K562 (cell line): ENCODE data around the gene GNAZ. TPM values are rescaled to one million over a fixed set of nuclear protein-coding genes. Genes with fewer than 3 reads are reported as not detected.

Source experiments
- HDAC1 ChIP-seq, 2 experiments: fragments of 450-650 bp; IDR thresholded peaks; 2 replicates each; pipeline ENCODE4 v1.6.1; 2016 to 2017; ENCODE audit warnings: inconsistent platforms in 1 of 2, mild to moderate bottlenecking in 1 of 2, moderate library complexity in 1 of 2
- NELFE ChIP-seq: IDR thresholded peaks from 2 replicates; pipeline ENCODE4 v1.6.1; 2011; ENCODE audit warnings: mild to moderate bottlenecking; ENCODE audit not compliant: insufficient read depth, insufficient read length
- NEUROD1 ChIP-seq: fragments of 150-350 bp; IDR thresholded peaks from 2 replicates; pipeline ENCODE4 v1.6.1; 2014; ENCODE audit warnings: borderline replicate concordance, low read length, low read depth; ENCODE audit not compliant: partially characterized antibody
- PHF8 ChIP-seq: fragments of 200-600 bp; sonication (generic); IDR thresholded peaks from 2 replicates; pipeline ENCODE4 v1.6.1; 2012; ENCODE audit warnings: mixed run types, mild to moderate bottlenecking, inconsistent platforms, low read length, moderate library complexity, borderline replicate concordance
- PKNOX1 ChIP-seq: fragments of 450-650 bp; IDR thresholded peaks from 2 replicates; pipeline ENCODE4 v1.6.1; 2016
- RB1 ChIP-seq: fragments of 450-650 bp; IDR thresholded peaks from 2 replicates; pipeline ENCODE4 v1.6.1; 2017; ENCODE audit warnings: low read depth, mild to moderate bottlenecking
- SREBF1 ChIP-seq: fragments of 150-350 bp; IDR thresholded peaks from 2 replicates; pipeline ENCODE4 v1.6.1; 2014; ENCODE audit warnings: antibody characterized with exemption, low read depth, low read length, borderline replicate concordance
- STAT6 ChIP-seq: sonication (generic); formaldehyde crosslinking; IDR thresholded peaks from 2 replicates; pipeline ENCODE4 v1.8.1; 2023; ENCODE audit warnings: mild to moderate bottlenecking, missing genetic modification reagents
- TCF7L2 ChIP-seq: fragments of 150-350 bp; IDR thresholded peaks from 2 replicates; pipeline ENCODE4 v1.6.1; 2016; ENCODE audit warnings: low read depth, mild to moderate bottlenecking, low read length, moderate library complexity
- THRAP3 ChIP-seq: fragments of 450-650 bp; IDR thresholded peaks from 2 replicates; pipeline ENCODE4 v1.6.1; 2016; ENCODE audit warnings: mild to moderate bottlenecking, inconsistent platforms, borderline replicate concordance
- WHSC1 ChIP-seq: IDR thresholded peaks from one replicate; pipeline ENCODE4 v1.6.1; 2012; ENCODE audit warnings: low read length, control low read depth, inconsistent platforms
- XRCC4 ChIP-seq: IDR thresholded peaks from one replicate; pipeline ENCODE4 v1.6.1; 2011; ENCODE audit not compliant: insufficient read depth, insufficient read length; ENCODE audit errors: extremely low read depth
- YY1 ChIP-seq, 3 experiments: IDR thresholded peaks; 2 replicates each; pipeline ENCODE4 v1.6.1; 2011; ENCODE audit warnings: low read length in 2 of 3, mild to moderate bottlenecking in 2 of 3, moderate library complexity in 2 of 3, borderline replicate concordance in 1 of 3, control low read depth in 1 of 3, low read depth in 1 of 3; ENCODE audit not compliant: insufficient read depth in 3 of 3, insufficient replicate concordance in 2 of 3, control insufficient read depth in 1 of 3, insufficient read length in 1 of 3; ENCODE audit errors: extremely low read depth in 1 of 3
- ZFX ChIP-seq: sonication (generic); formaldehyde crosslinking; IDR thresholded peaks from 2 replicates; pipeline ENCODE4 v1.8.0; 2022; ENCODE audit warnings: mild to moderate bottlenecking, missing genetic modification reagents, moderate library complexity
- ZNF140 ChIP-seq: fragments of 250-450 bp; sonication (Bioruptor Pico); IDR thresholded peaks from 2 replicates; pipeline ENCODE4 v1.8.0; 2021; ENCODE audit warnings: moderate library complexity, mild to moderate bottlenecking, inconsistent platforms
- ZNF274 ChIP-seq: IDR thresholded peaks from 2 replicates; pipeline ENCODE4 v1.6.1; 2011; ENCODE audit warnings: low read depth, mild to moderate bottlenecking, low read length, moderate library complexity, borderline replicate concordance
- polyA plus RNA-seq, 8 experiments: library from polyadenylated mRNA; depleted of rRNA in 4 of 8; stranded (reverse) in 5 of 8; unstranded in 3 of 8; fragments of >200 nt; fragmentation: Nextera tagmentation in 2 of 8; fragmentation: Illumina TruSeq in 1 of 8; extraction: Ambion mirVana in 2 of 8; extraction: Trizol in 1 of 8; gene quantifications; 2 replicates each; pipeline versions ENCODE4 v1.2.1 to v1.2.3, GENCODE V29; 2011 to 2014; ENCODE audit warnings: inconsistent platforms in 1 of 8, missing spikeins in 1 of 8
- total RNA-seq, 7 experiments: library from RNA; depleted of rRNA in 6 of 7; stranded (reverse); fragments of >200 nt in 6 of 7; fragmentation: Illumina TruSeq in 2 of 7; extraction: Trizol in 2 of 7; gene quantifications; 2 replicates each; pipeline versions ENCODE4 v1.2.1 to v1.2.3, GENCODE V29; 2011 to 2021; ENCODE audit warnings: low replicate concordance in 1 of 7
- TF ChIP-seq, protein P1 (sequence below), 3 experiments: IDR thresholded peaks in 2 of 3; conservative IDR thresholded peaks in 1 of 3; 2 replicates each; pipeline ENCODE4 v1.5.1; 2011 to 2012; ENCODE audit warnings: low read length in 3 of 3, mild to moderate bottlenecking in 3 of 3, control low read depth in 2 of 3, improper control_type of control experiment in 1 of 3, inconsistent platforms in 1 of 3, low read depth in 1 of 3, mixed read lengths in 1 of 3, moderate library complexity in 1 of 3; ENCODE audit not compliant: insufficient read depth in 2 of 3
- TF ChIP-seq, protein P2 (sequence below): fragments of 450-650 bp; IDR thresholded peaks from one replicate; pipeline ENCODE4 v1.6.1; 2018; ENCODE audit warnings: mild to moderate bottlenecking, moderate library complexity; ENCODE audit not compliant: partially characterized antibody
- TF ChIP-seq, protein P3 (sequence below): sonication (generic); formaldehyde crosslinking; IDR thresholded peaks from 2 replicates; pipeline ENCODE4 v1.9.0; 2022; ENCODE audit warnings: mild to moderate bottlenecking, missing genetic modification reagents

The GNAZ gene
- total and polyA plus RNA-seq, 9 of the 15 experiments (the other 6 are each of a cell fraction or from before 2014, with no cell fraction given): 0.04 to 0.22 (median 0.13) TPM; not detected in 3

DNA sequence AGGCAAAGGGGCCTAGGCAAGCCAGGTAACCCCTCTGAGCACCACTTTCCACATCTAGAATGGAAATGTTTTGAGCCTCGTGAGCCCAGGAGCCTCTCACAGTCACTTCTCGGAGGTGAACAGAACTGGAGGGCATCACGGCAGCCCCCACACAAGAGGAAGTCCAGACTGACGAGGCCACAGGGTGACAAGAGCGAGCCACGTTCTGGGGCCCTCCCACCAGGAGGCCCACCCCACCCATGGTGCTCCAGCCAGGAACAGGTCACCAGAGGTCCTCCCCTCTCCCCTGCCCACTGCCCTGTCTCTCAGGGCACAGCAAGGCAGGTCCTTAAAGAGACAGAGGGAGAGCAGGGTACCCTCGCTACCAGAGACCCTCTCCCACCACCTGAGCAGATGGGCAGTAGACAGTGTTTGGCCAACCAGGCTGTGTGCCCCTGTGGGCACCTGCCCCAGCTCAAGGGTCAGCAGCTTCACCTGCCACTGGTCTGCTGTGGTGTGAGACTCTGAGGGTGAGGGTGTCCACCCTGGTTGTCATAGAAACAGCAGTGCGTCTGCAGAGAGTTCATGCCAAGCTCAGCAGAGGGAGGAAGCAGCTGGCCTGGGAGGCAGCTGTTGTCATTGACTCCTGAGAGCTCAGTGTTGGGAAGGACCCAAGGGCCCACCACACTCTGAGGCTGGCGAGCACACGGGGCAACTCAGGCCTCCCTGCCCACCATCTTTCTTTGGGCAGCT is 40.0 kb downstream of the GNAZ start (continued):
- TF ChIP-seq, protein P1, sequence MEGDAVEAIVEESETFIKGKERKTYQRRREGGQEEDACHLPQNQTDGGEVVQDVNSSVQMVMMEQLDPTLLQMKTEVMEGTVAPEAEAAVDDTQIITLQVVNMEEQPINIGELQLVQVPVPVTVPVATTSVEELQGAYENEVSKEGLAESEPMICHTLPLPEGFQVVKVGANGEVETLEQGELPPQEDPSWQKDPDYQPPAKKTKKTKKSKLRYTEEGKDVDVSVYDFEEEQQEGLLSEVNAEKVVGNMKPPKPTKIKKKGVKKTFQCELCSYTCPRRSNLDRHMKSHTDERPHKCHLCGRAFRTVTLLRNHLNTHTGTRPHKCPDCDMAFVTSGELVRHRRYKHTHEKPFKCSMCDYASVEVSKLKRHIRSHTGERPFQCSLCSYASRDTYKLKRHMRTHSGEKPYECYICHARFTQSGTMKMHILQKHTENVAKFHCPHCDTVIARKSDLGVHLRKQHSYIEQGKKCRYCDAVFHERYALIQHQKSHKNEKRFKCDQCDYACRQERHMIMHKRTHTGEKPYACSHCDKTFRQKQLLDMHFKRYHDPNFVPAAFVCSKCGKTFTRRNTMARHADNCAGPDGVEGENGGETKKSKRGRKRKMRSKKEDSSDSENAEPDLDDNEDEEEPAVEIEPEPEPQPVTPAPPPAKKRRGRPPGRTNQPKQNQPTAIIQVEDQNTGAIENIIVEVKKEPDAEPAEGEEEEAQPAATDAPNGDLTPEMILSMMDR (IDR thresholded peaks at IDR 0.05 in 2 of 3, conservative IDR thresholded peaks at IDR 0.05 in 1 of 3; ENCODE audit: insufficient read depth in 2 of 3, low read depth in 1 of 3, low read length in 3 of 3): no peak
- TF ChIP-seq ZNF274 (no peak), ZFX (CRISPR knock-in tag) (no peak), PHF8 (no peak), STAT6 (CRISPR knock-in tag) (peak; percentile 80; the same call in 1 of the 2 replicates), HDAC1 (IDR thresholded peaks at IDR 0.05) (no peak), WHSC1 (no peak), ZNF140 (CRISPR knock-in tag) (no peak), SREBF1 (no peak), TCF7L2 (no peak; the same call in 1 of the 2 replicates), XRCC4 (no peak), PKNOX1 (no peak), NEUROD1 (peak; percentile 9), THRAP3 (no peak), NELFE (no peak), RB1 (no peak), YY1 (IDR thresholded peaks at IDR 0.05; ENCODE audit: borderline replicate concordance in 1 of 3, control insufficient read depth in 1 of 3, extremely low read depth in 1 of 3, insufficient read depth in 3 of 3, insufficient read length in 1 of 3, insufficient replicate concordance in 2 of 3, low read depth in 1 of 3, low read length in 2 of 3) (peak in 1 of 3 experiments; percentile 6)
- TF ChIP-seq, protein P2, sequence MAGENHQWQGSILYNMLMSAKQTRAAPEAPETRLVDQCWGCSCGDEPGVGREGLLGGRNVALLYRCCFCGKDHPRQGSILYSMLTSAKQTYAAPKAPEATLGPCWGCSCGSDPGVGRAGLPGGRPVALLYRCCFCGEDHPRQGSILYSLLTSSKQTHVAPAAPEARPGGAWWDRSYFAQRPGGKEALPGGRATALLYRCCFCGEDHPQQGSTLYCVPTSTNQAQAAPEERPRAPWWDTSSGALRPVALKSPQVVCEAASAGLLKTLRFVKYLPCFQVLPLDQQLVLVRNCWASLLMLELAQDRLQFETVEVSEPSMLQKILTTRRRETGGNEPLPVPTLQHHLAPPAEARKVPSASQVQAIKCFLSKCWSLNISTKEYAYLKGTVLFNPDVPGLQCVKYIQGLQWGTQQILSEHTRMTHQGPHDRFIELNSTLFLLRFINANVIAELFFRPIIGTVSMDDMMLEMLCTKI: no peak
- TF ChIP-seq, protein P3, sequence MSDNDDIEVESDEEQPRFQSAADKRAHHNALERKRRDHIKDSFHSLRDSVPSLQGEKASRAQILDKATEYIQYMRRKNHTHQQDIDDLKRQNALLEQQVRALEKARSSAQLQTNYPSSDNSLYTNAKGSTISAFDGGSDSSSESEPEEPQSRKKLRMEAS (CRISPR knock-in tag): no peak
